WTC11 (cell line): ENCODE data around the gene DYNLT2B. TPM values are rescaled to one million over a fixed set of nuclear protein-coding genes. Genes with fewer than 3 reads are reported as not detected.

Source experiments
- ATAC-seq: fragments of 200-7000 bp; cut with Tn5 transposase; 2 replicates; pipeline ENCODE4 v1.10.0; 2021; ENCODE audit warnings: mild to moderate bottlenecking, moderate library complexity
- CTCF ChIA-PET: fragments of 300-600 bp; sonication (Branson Sonifier 250); formaldehyde crosslinking; loops from one replicate; lab custom pipeline; 2021; ENCODE audit warnings: antibody characterized with exemption; lab: Charles Lee
- POLR2A ChIA-PET: fragments of 350-600 bp; sonication (Branson Sonifier 250); formaldehyde crosslinking; loops from one replicate; lab custom pipeline; 2021; ENCODE audit warnings: antibody characterized with exemption; lab: Charles Lee
- DNase-seq: peaks from one replicate; pipeline ENCODE4 v3.0.0; 2021; ENCODE audit warnings: low spot score
- H3K27ac Mint-ChIP-seq: 2 replicates; pipeline ENCODE4 v1.8.0; 2021; ENCODE audit warnings: mixed read lengths
- H3K27me3 Mint-ChIP-seq: 2 replicates; pipeline ENCODE4 v1.8.0; 2021; ENCODE audit warnings: low read depth, mild to moderate bottlenecking, moderate library complexity, mixed read lengths
- H3K36me3 Mint-ChIP-seq: 2 replicates; pipeline ENCODE4 v1.8.0; 2021; ENCODE audit warnings: mixed read lengths
- H3K4me1 Mint-ChIP-seq: 2 replicates; pipeline ENCODE4 v1.8.0; 2022; ENCODE audit warnings: mixed read lengths
- H3K4me3 Mint-ChIP-seq: 2 replicates; pipeline ENCODE4 v1.8.0; 2021; ENCODE audit warnings: mild to moderate bottlenecking, moderate library complexity, mixed read lengths
- H3K9me3 Mint-ChIP-seq: 2 replicates; pipeline ENCODE4 v1.8.0; 2021; ENCODE audit warnings: mixed read lengths
- CREB1 ChIP-seq: sonication (generic); formaldehyde crosslinking; IDR thresholded peaks from 2 replicates; pipeline ENCODE4 v1.8.0; 2023; ENCODE audit warnings: mild to moderate bottlenecking, missing genetic modification reagents
- ESRRA ChIP-seq: sonication (generic); formaldehyde crosslinking; IDR thresholded peaks from 2 replicates; pipeline ENCODE4 v1.8.1; 2022; ENCODE audit warnings: mild to moderate bottlenecking, missing genetic modification reagents, borderline replicate concordance
- ETV6 ChIP-seq: sonication (generic); formaldehyde crosslinking; IDR thresholded peaks from 2 replicates; pipeline ENCODE4 v1.8.1; 2022; ENCODE audit warnings: mild to moderate bottlenecking, missing genetic modification reagents
- FOXK1 ChIP-seq: sonication (generic); formaldehyde crosslinking; IDR thresholded peaks from 2 replicates; pipeline ENCODE4 v1.8.0; 2022; ENCODE audit warnings: mild to moderate bottlenecking, moderate library complexity, missing genetic modification reagents
- GABPB1 ChIP-seq: sonication (generic); formaldehyde crosslinking; IDR thresholded peaks from 2 replicates; pipeline ENCODE4 v1.8.1; 2023; ENCODE audit warnings: mild to moderate bottlenecking, missing genetic modification reagents
- KAT7 ChIP-seq: sonication (generic); formaldehyde crosslinking; IDR thresholded peaks from 2 replicates; pipeline ENCODE4 v1.8.1; 2023; ENCODE audit warnings: missing genetic modification reagents, mild to moderate bottlenecking, borderline replicate concordance
- MYBL2 ChIP-seq: sonication (generic); formaldehyde crosslinking; IDR thresholded peaks from 2 replicates; pipeline ENCODE4 v1.8.1; 2023; ENCODE audit warnings: mild to moderate bottlenecking, moderate library complexity, missing genetic modification reagents
- NFYB ChIP-seq: sonication (generic); formaldehyde crosslinking; conservative IDR thresholded peaks from 2 replicates; pipeline ENCODE4 v1.8.0; 2022; ENCODE audit warnings: low read depth, missing genetic modification reagents
- NR2C2 ChIP-seq: sonication (generic); formaldehyde crosslinking; IDR thresholded peaks from 2 replicates; pipeline ENCODE4 v1.8.0; 2022; ENCODE audit warnings: mild to moderate bottlenecking, missing genetic modification reagents
- RORB ChIP-seq: fragments of 250-450 bp; sonication (Bioruptor Pico); IDR thresholded peaks from 2 replicates; pipeline ENCODE4 v1.9.0; 2021; ENCODE audit warnings: mild to moderate bottlenecking
- TEAD4 ChIP-seq: sonication (generic); formaldehyde crosslinking; IDR thresholded peaks from 2 replicates; pipeline ENCODE4 v1.8.0; 2022; ENCODE audit warnings: mild to moderate bottlenecking, missing genetic modification reagents
- ZNF138 ChIP-seq: sonication (generic); formaldehyde crosslinking; conservative IDR thresholded peaks from 2 replicates; pipeline ENCODE4 v1.8.1; 2022; ENCODE audit warnings: mild to moderate bottlenecking, moderate library complexity, missing genetic modification reagents
- ZNF396 ChIP-seq: fragments of 250-450 bp; sonication (Bioruptor Pico); IDR thresholded peaks from 2 replicates; pipeline ENCODE4 v1.8.0; 2021; ENCODE audit warnings: mild to moderate bottlenecking, moderate library complexity, borderline replicate concordance
- ZNF671 ChIP-seq: fragments of 250-450 bp; sonication (Bioruptor Pico); IDR thresholded peaks from 2 replicates; pipeline ENCODE4 v1.8.0; 2021; ENCODE audit warnings: mild to moderate bottlenecking
- total RNA-seq: library from RNA; stranded (reverse); gene quantifications from 3 replicates; pipeline ENCODE4 v1.2.3, GENCODE V29; 2021
- TF ChIP-seq, protein P1 (sequence below): sonication (generic); formaldehyde crosslinking; IDR thresholded peaks from 2 replicates; pipeline ENCODE4 v1.8.1; 2022; ENCODE audit warnings: mild to moderate bottlenecking, moderate library complexity, missing genetic modification reagents
- TF ChIP-seq, protein P2 (sequence below): fragments of 250-450 bp; sonication (Bioruptor Pico); IDR thresholded peaks from 2 replicates; pipeline ENCODE4 v1.9.0; 2021; ENCODE audit warnings: mild to moderate bottlenecking, borderline replicate concordance
- TF ChIP-seq, protein P3 (sequence below): sonication (generic); formaldehyde crosslinking; IDR thresholded peaks from 2 replicates; pipeline ENCODE4 v1.8.1; 2023; ENCODE audit warnings: mild to moderate bottlenecking, moderate library complexity, missing genetic modification reagents
- TF ChIP-seq, protein P4 (sequence below): fragments of 250-450 bp; sonication (Bioruptor Pico); IDR thresholded peaks from 2 replicates; pipeline ENCODE4 v1.8.0; 2021; ENCODE audit warnings: mild to moderate bottlenecking
- TF ChIP-seq, protein P5 (sequence below): sonication (generic); formaldehyde crosslinking; IDR thresholded peaks from 2 replicates; pipeline ENCODE4 v1.8.0; 2022; ENCODE audit warnings: mild to moderate bottlenecking, missing genetic modification reagents
- TF ChIP-seq, protein P6 (sequence below): sonication (generic); formaldehyde crosslinking; conservative IDR thresholded peaks from 2 replicates; pipeline ENCODE4 v1.8.1; 2022; ENCODE audit warnings: mild to moderate bottlenecking, missing genetic modification reagents

Gene DYNLT2B
- total RNA-seq, 1 experiment from 2014 or later, result 10.0 TPM

DNA sequence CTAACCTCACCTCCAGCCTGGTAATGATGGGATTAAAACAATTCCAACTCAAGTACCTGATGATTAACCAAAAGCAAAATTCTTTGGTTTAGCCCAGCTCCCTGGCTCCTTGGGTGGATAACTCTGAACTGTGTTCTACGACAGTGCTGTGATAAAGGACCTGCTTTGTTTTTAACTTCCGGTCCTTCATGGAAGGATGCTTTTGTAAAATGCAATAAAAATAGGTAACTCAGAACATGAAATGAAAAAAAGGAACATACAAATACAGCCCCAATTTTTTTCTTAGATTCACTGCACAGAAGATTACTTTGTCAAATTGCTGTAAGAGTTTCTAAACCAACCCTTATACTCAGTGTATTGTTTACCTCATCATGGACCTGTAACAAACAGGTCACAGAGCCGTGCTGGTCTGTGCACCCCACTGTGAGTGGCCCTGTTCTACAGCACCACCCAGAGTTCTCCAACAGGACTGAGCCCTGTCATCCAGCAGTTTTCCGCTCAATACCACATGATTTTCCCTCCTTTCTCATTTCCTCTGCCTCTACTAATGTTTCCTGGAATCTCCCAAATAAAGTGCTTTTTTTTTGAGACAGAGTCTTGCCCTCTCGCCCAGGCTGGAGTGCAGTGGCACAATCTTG is 25.6 kb downstream of the DYNLT2B start:
- CTCF ChIA-PET, result interaction anchor here (1.5 kb wide), 1 partner anchor 39 kb away, joined by 5 read pairs; no protein-coding TSS in a partner anchor
- H3K9me3 Mint-ChIP-seq, result no peaks in the 10 kb centered on the region
- DNase-seq (peak; percentile 43), ATAC-seq (peak; percentile 49)
- TF ChIP-seq TEAD4, result no peak
- POLR2A ChIA-PET, result no interaction called here
- H3K27ac Mint-ChIP-seq, result no peak overlapping the region
- no peaks in the 10 kb centered on the region for H3K36me3 Mint-ChIP-seq
- no peak overlapping the region for H3K4me3 Mint-ChIP-seq
- peaks cover 9% of the 10 kb centered on the region for H3K4me1 Mint-ChIP-seq
- no peaks in the 10 kb centered on the region for H3K27me3 Mint-ChIP-seq

DNA sequence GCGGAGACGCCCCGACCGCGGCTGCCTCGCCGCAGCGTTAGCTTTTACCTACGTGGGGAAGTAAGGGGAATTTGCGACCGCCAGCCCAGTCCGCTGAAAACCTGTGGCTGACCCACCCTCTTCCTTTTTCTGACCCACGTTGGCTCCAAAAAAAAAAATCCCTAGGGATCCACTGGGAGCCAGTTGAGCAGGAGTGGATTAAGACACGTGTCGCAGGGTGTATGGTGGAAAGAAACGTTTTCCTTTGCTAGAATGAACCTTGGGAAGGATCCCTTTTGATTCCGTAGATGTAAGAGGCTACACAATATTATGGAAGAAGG is 29.9 kb downstream of the DYNLT2B start:
- Mint-ChIP-seq H3K9me3 (no peaks in the 10 kb centered on the region), H3K4me3 (peak overlapping the region; percentile 97), H3K4me1 (peaks cover 39% of the 10 kb centered on the region), H3K27me3 (no peaks in the 10 kb centered on the region), H3K27ac (peak overlapping the region; percentile 95), H3K36me3 (no peaks in the 10 kb centered on the region)
- no peak for DNase-seq
- no peak for ATAC-seq
- ChIA-PET POLR2A (interaction anchor here (1.1 kb wide), 1 partner anchor 144 kb away, joined by 3 read pairs; the partner anchor contains the start of gene UBXN7), CTCF (no interaction called here)
- TF ChIP-seq, protein P1, sequence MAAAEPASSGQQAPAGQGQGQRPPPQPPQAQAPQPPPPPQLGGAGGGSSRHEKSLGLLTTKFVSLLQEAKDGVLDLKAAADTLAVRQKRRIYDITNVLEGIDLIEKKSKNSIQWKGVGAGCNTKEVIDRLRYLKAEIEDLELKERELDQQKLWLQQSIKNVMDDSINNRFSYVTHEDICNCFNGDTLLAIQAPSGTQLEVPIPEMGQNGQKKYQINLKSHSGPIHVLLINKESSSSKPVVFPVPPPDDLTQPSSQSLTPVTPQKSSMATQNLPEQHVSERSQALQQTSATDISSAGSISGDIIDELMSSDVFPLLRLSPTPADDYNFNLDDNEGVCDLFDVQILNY (CRISPR knock-in tag), result no peak; the same call in 1 of the 2 replicates
- TF ChIP-seq NR2C2 (CRISPR knock-in tag), result no peak
- 0 out of 2 replicates have a peak, but pooled peaks have one; percentile 1 for TF ChIP-seq ESRRA

DNA sequence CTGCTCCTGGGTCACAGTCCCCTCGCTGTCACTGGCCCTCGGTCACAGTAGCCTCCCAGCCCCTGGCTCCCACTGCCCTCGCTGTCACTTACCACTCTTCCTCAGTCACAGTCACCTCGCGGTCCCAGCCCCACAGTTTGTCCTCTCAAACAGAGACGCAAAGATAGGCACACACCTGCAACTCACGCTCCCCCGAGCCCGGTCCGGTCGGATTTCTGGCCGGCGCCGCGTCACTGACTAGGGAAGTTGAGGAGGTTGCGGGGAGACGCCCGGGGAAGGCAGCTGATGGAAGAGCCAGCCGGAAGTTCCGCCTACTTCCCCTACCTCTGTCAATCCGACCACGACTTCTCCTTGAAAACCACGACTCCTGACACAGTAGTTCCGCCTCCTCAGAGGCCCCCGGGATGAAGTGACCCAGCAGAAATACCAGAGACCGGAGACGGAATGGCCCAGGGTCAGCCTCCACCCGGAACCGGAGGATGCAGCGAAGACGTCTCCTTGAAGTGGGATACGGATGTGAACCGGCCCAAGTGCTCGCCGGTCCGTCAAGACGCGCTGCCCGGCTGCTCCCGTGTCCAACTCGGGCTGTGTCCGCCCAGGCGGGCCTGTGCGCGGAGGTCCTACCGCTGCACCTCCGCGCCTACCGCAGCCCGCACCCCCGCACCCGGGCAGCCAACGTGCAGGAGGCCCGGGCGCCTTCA is 30.4 kb downstream of the DYNLT2B start, which contains the start of gene PCYT1A:
Gene PCYT1A (minus strand): TSS at position 287 of the 701 bp plus-strand sequence. CDS start 17,195 bp downstream, outside the sequence.
- ChIA-PET POLR2A (interaction anchor here (0.6 to 1.1 kb wide), 3 partner anchors 145 to 223 kb away, joined by 3 to 8 read pairs (median 4); partner anchors contain the start of gene UBXN7), CTCF (no interaction called here)
- DNase-seq (peak; percentile 90), ATAC-seq (peak; percentile 92)
- Mint-ChIP-seq H3K27ac (peak within 1 kb of the TSS; percentile 99), H3K9me3 (no peaks in the 10 kb centered on the region), H3K36me3 (no peaks in the 10 kb centered on the region), H3K4me3 (peak within 1 kb of the TSS; percentile 97), H3K4me1 (peaks cover 39% of the 10 kb centered on the region), H3K27me3 (no peaks in the 10 kb centered on the region)
- TF ChIP-seq NFYB (CRISPR knock-in tag) (no peak), FOXK1 (CRISPR knock-in tag) (peak; percentile 56; the same call in 1 of the 2 replicates), ZNF138 (CRISPR knock-in tag) (no peak), KAT7 (CRISPR knock-in tag) (peak; percentile 85; the same call in 1 of the 2 replicates), RORB (CRISPR knock-in tag) (no peak), ZNF671 (CRISPR knock-in tag) (no peak), CREB1 (CRISPR knock-in tag) (peak; percentile 58; the same call in 1 of the 2 replicates), GABPB1 (peak; percentile 78), ZNF396 (CRISPR knock-in tag) (no peak), MYBL2 (CRISPR knock-in tag) (peak; percentile 64; the same call in 1 of the 2 replicates), ETV6 (CRISPR knock-in tag) (peak; percentile 71)
- TF ChIP-seq, protein P2, sequence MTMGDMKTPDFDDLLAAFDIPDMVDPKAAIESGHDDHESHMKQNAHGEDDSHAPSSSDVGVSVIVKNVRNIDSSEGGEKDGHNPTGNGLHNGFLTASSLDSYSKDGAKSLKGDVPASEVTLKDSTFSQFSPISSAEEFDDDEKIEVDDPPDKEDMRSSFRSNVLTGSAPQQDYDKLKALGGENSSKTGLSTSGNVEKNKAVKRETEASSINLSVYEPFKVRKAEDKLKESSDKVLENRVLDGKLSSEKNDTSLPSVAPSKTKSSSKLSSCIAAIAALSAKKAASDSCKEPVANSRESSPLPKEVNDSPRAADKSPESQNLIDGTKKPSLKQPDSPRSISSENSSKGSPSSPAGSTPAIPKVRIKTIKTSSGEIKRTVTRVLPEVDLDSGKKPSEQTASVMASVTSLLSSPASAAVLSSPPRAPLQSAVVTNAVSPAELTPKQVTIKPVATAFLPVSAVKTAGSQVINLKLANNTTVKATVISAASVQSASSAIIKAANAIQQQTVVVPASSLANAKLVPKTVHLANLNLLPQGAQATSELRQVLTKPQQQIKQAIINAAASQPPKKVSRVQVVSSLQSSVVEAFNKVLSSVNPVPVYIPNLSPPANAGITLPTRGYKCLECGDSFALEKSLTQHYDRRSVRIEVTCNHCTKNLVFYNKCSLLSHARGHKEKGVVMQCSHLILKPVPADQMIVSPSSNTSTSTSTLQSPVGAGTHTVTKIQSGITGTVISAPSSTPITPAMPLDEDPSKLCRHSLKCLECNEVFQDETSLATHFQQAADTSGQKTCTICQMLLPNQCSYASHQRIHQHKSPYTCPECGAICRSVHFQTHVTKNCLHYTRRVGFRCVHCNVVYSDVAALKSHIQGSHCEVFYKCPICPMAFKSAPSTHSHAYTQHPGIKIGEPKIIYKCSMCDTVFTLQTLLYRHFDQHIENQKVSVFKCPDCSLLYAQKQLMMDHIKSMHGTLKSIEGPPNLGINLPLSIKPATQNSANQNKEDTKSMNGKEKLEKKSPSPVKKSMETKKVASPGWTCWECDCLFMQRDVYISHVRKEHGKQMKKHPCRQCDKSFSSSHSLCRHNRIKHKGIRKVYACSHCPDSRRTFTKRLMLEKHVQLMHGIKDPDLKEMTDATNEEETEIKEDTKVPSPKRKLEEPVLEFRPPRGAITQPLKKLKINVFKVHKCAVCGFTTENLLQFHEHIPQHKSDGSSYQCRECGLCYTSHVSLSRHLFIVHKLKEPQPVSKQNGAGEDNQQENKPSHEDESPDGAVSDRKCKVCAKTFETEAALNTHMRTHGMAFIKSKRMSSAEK, result no peak
- TF ChIP-seq, protein P3, sequence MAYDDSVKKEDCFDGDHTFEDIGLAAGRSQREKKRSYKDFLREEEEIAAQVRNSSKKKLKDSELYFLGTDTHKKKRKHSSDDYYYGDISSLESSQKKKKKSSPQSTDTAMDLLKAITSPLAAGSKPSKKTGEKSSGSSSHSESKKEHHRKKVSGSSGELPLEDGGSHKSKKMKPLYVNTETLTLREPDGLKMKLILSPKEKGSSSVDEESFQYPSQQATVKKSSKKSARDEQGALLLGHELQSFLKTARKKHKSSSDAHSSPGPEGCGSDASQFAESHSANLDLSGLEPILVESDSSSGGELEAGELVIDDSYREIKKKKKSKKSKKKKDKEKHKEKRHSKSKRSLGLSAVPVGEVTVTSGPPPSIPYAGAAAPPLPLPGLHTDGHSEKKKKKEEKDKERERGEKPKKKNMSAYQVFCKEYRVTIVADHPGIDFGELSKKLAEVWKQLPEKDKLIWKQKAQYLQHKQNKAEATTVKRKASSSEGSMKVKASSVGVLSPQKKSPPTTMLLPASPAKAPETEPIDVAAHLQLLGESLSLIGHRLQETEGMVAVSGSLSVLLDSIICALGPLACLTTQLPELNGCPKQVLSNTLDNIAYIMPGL (CRISPR knock-in tag), result peak; percentile 92
- TF ChIP-seq, protein P4, sequence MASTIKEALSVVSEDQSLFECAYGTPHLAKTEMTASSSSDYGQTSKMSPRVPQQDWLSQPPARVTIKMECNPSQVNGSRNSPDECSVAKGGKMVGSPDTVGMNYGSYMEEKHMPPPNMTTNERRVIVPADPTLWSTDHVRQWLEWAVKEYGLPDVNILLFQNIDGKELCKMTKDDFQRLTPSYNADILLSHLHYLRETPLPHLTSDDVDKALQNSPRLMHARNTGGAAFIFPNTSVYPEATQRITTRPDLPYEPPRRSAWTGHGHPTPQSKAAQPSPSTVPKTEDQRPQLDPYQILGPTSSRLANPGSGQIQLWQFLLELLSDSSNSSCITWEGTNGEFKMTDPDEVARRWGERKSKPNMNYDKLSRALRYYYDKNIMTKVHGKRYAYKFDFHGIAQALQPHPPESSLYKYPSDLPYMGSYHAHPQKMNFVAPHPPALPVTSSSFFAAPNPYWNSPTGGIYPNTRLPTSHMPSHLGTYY, result no peak
- TF ChIP-seq, protein P5, sequence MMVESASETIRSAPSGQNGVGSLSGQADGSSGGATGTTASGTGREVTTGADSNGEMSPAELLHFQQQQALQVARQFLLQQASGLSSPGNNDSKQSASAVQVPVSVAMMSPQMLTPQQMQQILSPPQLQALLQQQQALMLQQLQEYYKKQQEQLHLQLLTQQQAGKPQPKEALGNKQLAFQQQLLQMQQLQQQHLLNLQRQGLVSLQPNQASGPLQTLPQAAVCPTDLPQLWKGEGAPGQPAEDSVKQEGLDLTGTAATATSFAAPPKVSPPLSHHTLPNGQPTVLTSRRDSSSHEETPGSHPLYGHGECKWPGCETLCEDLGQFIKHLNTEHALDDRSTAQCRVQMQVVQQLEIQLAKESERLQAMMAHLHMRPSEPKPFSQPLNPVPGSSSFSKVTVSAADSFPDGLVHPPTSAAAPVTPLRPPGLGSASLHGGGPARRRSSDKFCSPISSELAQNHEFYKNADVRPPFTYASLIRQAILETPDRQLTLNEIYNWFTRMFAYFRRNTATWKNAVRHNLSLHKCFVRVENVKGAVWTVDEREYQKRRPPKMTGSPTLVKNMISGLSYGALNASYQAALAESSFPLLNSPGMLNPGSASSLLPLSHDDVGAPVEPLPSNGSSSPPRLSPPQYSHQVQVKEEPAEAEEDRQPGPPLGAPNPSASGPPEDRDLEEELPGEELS (CRISPR knock-in tag), result 0 out of 2 replicates have a peak, but pooled peaks have one; percentile 43
- TF ChIP-seq, protein P6, sequence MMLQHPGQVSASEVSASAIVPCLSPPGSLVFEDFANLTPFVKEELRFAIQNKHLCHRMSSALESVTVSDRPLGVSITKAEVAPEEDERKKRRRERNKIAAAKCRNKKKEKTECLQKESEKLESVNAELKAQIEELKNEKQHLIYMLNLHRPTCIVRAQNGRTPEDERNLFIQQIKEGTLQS, result no peak
